Measurements from ENCODE around the gene IL4. TPM values are rescaled to one million over a fixed set of nuclear protein-coding genes. Genes with fewer than 3 reads are reported as not detected.

Gene IL4
- total RNA-seq, 1 donor from 2014 or later: not detected

GRCh38 chr5:132678735-132679134 is 4.9 kb downstream of the IL4 start:
- Histone ChIP-seq H3K36me3 (ENCODE audit: control insufficient read depth, insufficient read depth, low read length) (no peaks in the 10 kb centered on the region), H3K27me3 (ENCODE audit: control insufficient read depth, insufficient read depth, low read length) (no peaks in the 10 kb centered on the region), H3K4me3 (ENCODE audit: low read depth, low read length) (no peak overlapping the region)
- no peak for DNase-seq (ENCODE audit: low read depth)
- no peak for TF ChIP-seq CTCF (IDR thresholded peaks at IDR 0.05; ENCODE audit: insufficient read depth, low read length, poor library complexity, severe bottlenecking)

- Histone ChIP-seq H3K36me3 (ENCODE audit: control insufficient read depth, insufficient read depth, low read length) (no peaks in the 10 kb centered on the region), H3K27me3 (ENCODE audit: control insufficient read depth, insufficient read depth, low read length) (no peaks in the 10 kb centered on the region), H3K4me3 (ENCODE audit: low read depth, low read length) (no peak overlapping the region)
- DNase-seq (ENCODE audit: low read depth): no peak
- no peak for TF ChIP-seq CTCF (IDR thresholded peaks at IDR 0.05; ENCODE audit: insufficient read depth, low read length, poor library complexity, severe bottlenecking)
Observed at GRCh38 chr5:132679166-132679565, 5.4 kb downstream of the IL4 start.

GRCh38 chr5:132679717-132680380 is 6.1 kb downstream of the IL4 start:
- DNase-seq (ENCODE audit: low read depth): no peak
- Histone ChIP-seq H3K36me3 (ENCODE audit: control insufficient read depth, insufficient read depth, low read length) (no peaks in the 10 kb centered on the region), H3K4me3 (ENCODE audit: low read depth, low read length) (no peak overlapping the region), H3K27me3 (ENCODE audit: control insufficient read depth, insufficient read depth, low read length) (no peaks in the 10 kb centered on the region)
- TF ChIP-seq CTCF (IDR thresholded peaks at IDR 0.05; ENCODE audit: insufficient read depth, low read length, poor library complexity, severe bottlenecking): no peak

GRCh38 chr5:132680780-132681475 is 7.1 kb downstream of the IL4 start:
- no peak for TF ChIP-seq CTCF (IDR thresholded peaks at IDR 0.05; ENCODE audit: insufficient read depth, low read length, poor library complexity, severe bottlenecking)
- Histone ChIP-seq H3K4me3 (ENCODE audit: low read depth, low read length) (no peak overlapping the region), H3K27me3 (ENCODE audit: control insufficient read depth, insufficient read depth, low read length) (no peaks in the 10 kb centered on the region), H3K36me3 (ENCODE audit: control insufficient read depth, insufficient read depth, low read length) (no peaks in the 10 kb centered on the region)
- DNase-seq (ENCODE audit: low read depth): no peak

GRCh38 chr5:132681476-132681831 is 7.7 kb downstream of the IL4 start:
- Histone ChIP-seq H3K36me3 (ENCODE audit: control insufficient read depth, insufficient read depth, low read length) (no peaks in the 10 kb centered on the region), H3K4me3 (ENCODE audit: low read depth, low read length) (no peak overlapping the region), H3K27me3 (ENCODE audit: control insufficient read depth, insufficient read depth, low read length) (no peaks in the 10 kb centered on the region)
- DNase-seq (ENCODE audit: low read depth): no peak
- TF ChIP-seq CTCF (IDR thresholded peaks at IDR 0.05; ENCODE audit: insufficient read depth, low read length, poor library complexity, severe bottlenecking): no peak

GRCh38 chr5:132681983-132682382 is 8.2 kb downstream of the IL4 start:
- no peaks in the 10 kb centered on the region for H3K27me3 ChIP-seq (ENCODE audit: control insufficient read depth, insufficient read depth, low read length)
- TF ChIP-seq CTCF (IDR thresholded peaks at IDR 0.05; ENCODE audit: insufficient read depth, low read length, poor library complexity, severe bottlenecking): no peak
- H3K4me3 ChIP-seq (ENCODE audit: low read depth, low read length): no peak overlapping the region
- no peaks in the 10 kb centered on the region for H3K36me3 ChIP-seq (ENCODE audit: control insufficient read depth, insufficient read depth, low read length)
- DNase-seq (ENCODE audit: low read depth): no peak

Measured in kidney epithelial cell (primary cell).